HTERT RPE-1 (cell line): ENCODE measurements around the gene CDON.

Source experiments
- in situ Hi-C: fragments of 300-500 bp; cut with MboI; formaldehyde crosslinking; loops from 4 replicates; pipeline ENCODE4 v1.14.3; 2020; ENCODE audit warnings: low sequenced_read_pairs

Gene CDON

GRCh38 chr11:125930076-125930450 is 132.6 kb downstream of the CDON start:
- in situ Hi-C loops, result no loop called here

GRCh38 chr11:125929445-125930075 is 133.1 kb downstream of the CDON start:
- in situ Hi-C loops, result no loop called here

GRCh38 chr11:125926682-125927081 is 136.0 kb downstream of the CDON start:
- in situ Hi-C loops, result no loop called here

GRCh38 chr11:125925804-125926203 is 136.9 kb downstream of the CDON start:
- in situ Hi-C loops, result no loop called here

- in situ Hi-C loops, result no loop called here
Measured at GRCh38 chr11:125925247-125925740, 137.4 kb downstream of the CDON start.

GRCh38 chr11:125924384-125925007 is 138.2 kb downstream of the CDON start:
- in situ Hi-C loops, result loop anchor here (25.0 kb wide), 1 partner anchor 263 kb away; no protein-coding TSS in a partner anchor

GRCh38 chr11:125923633-125924032 is 139.0 kb downstream of the CDON start:
- in situ Hi-C loops, result loop anchor here (25.0 kb wide), 1 partner anchor 264 kb away; no protein-coding TSS in a partner anchor

GRCh38 chr11:125923012-125923579 is 139.6 kb downstream of the CDON start:
- in situ Hi-C loops, result loop anchor here (25.0 kb wide), 1 partner anchor 264 kb away; no protein-coding TSS in a partner anchor

- in situ Hi-C loops, result loop anchor here (25.0 kb wide), 1 partner anchor 265 kb away; no protein-coding TSS in a partner anchor
Measured at GRCh38 chr11:125922156-125922555, 140.5 kb downstream of the CDON start.

GRCh38 chr11:125921042-125921441 is 141.6 kb downstream of the CDON start:
- in situ Hi-C loops, result loop anchor here (25.0 kb wide), 1 partner anchor 266 kb away; no protein-coding TSS in a partner anchor

- in situ Hi-C loops, result loop anchor here (25.0 kb wide), 1 partner anchor 269 kb away; no protein-coding TSS in a partner anchor
Measured at GRCh38 chr11:125918140-125918840, 144.4 kb downstream of the CDON start.

GRCh38 chr11:125916683-125917347 is 145.9 kb downstream of the CDON start:
- in situ Hi-C loops, result loop anchor here (25.0 kb wide), 1 partner anchor 270 kb away; no protein-coding TSS in a partner anchor

GRCh38 chr11:125914601-125915000 is 148.1 kb downstream of the CDON start:
- in situ Hi-C loops, result loop anchor here (25.0 kb wide), 1 partner anchor 273 kb away; no protein-coding TSS in a partner anchor

- in situ Hi-C loops, result loop anchor here (25.0 kb wide), 1 partner anchor 277 kb away; no protein-coding TSS in a partner anchor
Measured at GRCh38 chr11:125910226-125910849, 152.3 kb downstream of the CDON start.
